GM12878 (cell line): ENCODE measurements around the gene COMMD10.

Source experiments
- EZH2 ChIP-seq: IDR thresholded peaks from 2 replicates; pipeline ENCODE4 v1.6.1; 2012; ENCODE audit warnings: low read depth, mild to moderate bottlenecking, control low read depth, inconsistent platforms, low read length, borderline replicate concordance; ENCODE audit not compliant: control insufficient read depth
- FOXM1 ChIP-seq: IDR thresholded peaks from 2 replicates; pipeline ENCODE4 v1.6.1; 2012; ENCODE audit warnings: low read depth, mild to moderate bottlenecking, inconsistent platforms, low read length, moderate library complexity
- MTA3 ChIP-seq: IDR thresholded peaks from 2 replicates; pipeline ENCODE4 v1.6.1; 2012; ENCODE audit warnings: low read length, inconsistent platforms, borderline replicate concordance
- RAD21 ChIP-seq: IDR thresholded peaks from 2 replicates; pipeline ENCODE4 v1.6.1; 2011; ENCODE audit warnings: mild to moderate bottlenecking, low read depth, low read length, moderate library complexity; ENCODE audit not compliant: insufficient read depth
- RFX5 ChIP-seq: IDR thresholded peaks from 2 replicates; pipeline ENCODE4 v1.6.1; 2011; ENCODE audit warnings: low read depth, low read length, improper control_type of control experiment
- TARDBP ChIP-seq: IDR thresholded peaks from 2 replicates; pipeline ENCODE4 v1.6.1; 2016; ENCODE audit warnings: borderline replicate concordance
- ZNF24 ChIP-seq: fragments of 450-650 bp; IDR thresholded peaks from 2 replicates; pipeline ENCODE4 v1.6.1; 2017; ENCODE audit warnings: antibody characterized with exemption, mild to moderate bottlenecking
- ZZZ3 ChIP-seq: IDR thresholded peaks from 2 replicates; pipeline ENCODE4 v1.6.1; 2011; ENCODE audit warnings: low read depth; ENCODE audit not compliant: control insufficient read depth, insufficient read length
- TF ChIP-seq, protein P1 (sequence below): IDR thresholded peaks from 2 replicates; pipeline ENCODE4 v1.6.1; 2012; ENCODE audit warnings: low read depth, low read length, improper control_type of control experiment
- TF ChIP-seq, protein P2 (sequence below), 3 experiments: IDR thresholded peaks in 2 of 3; conservative IDR thresholded peaks in 1 of 3; 2 replicates each; pipeline ENCODE4 v1.5.1; 2011; ENCODE audit warnings: low read depth in 3 of 3, low read length in 3 of 3, mild to moderate bottlenecking in 3 of 3, control low read depth in 2 of 3, moderate library complexity in 2 of 3, inconsistent platforms in 1 of 3, mixed read lengths in 1 of 3; ENCODE audit not compliant: control insufficient read depth in 2 of 3, insufficient read depth in 1 of 3; ENCODE audit errors: extremely low read depth in 1 of 3

DNA sequence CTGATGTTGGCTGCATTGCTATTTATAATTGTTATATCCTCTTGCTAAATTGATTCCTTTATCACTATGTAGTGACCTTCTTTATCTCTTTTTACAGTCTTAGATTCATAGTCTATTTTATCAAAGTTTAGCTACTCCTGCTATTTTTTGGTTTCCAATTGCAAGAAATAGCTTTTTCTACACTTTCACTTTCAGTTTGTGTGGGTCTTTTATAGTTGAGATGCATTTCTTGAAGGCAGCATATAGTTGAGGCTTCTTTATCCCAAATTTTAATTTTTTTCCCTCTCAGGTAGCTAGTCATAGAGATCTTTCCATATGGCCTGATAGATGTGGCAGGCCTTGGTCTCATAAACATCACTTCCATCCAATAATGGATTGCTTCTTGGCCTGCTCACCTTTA is 228.5 kb downstream of the COMMD10 start:
- no peak for TF ChIP-seq ZNF24
- TF ChIP-seq ZZZ3: no peak
- no peak for TF ChIP-seq EZH2
- TF ChIP-seq FOXM1: no peak
- TF ChIP-seq, protein P1, sequence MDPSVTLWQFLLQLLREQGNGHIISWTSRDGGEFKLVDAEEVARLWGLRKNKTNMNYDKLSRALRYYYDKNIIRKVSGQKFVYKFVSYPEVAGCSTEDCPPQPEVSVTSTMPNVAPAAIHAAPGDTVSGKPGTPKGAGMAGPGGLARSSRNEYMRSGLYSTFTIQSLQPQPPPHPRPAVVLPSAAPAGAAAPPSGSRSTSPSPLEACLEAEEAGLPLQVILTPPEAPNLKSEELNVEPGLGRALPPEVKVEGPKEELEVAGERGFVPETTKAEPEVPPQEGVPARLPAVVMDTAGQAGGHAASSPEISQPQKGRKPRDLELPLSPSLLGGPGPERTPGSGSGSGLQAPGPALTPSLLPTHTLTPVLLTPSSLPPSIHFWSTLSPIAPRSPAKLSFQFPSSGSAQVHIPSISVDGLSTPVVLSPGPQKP: no peak
- TF ChIP-seq RAD21: no peak
- TF ChIP-seq MTA3: no peak
- TF ChIP-seq TARDBP: no peak
- TF ChIP-seq RFX5: no peak
- TF ChIP-seq, protein P2, sequence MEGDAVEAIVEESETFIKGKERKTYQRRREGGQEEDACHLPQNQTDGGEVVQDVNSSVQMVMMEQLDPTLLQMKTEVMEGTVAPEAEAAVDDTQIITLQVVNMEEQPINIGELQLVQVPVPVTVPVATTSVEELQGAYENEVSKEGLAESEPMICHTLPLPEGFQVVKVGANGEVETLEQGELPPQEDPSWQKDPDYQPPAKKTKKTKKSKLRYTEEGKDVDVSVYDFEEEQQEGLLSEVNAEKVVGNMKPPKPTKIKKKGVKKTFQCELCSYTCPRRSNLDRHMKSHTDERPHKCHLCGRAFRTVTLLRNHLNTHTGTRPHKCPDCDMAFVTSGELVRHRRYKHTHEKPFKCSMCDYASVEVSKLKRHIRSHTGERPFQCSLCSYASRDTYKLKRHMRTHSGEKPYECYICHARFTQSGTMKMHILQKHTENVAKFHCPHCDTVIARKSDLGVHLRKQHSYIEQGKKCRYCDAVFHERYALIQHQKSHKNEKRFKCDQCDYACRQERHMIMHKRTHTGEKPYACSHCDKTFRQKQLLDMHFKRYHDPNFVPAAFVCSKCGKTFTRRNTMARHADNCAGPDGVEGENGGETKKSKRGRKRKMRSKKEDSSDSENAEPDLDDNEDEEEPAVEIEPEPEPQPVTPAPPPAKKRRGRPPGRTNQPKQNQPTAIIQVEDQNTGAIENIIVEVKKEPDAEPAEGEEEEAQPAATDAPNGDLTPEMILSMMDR (IDR thresholded peaks at IDR 0.05 in 2 of 3, conservative IDR thresholded peaks at IDR 0.05 in 1 of 3; ENCODE audit: control insufficient read depth in 2 of 3, extremely low read depth in 1 of 3, insufficient read depth in 1 of 3, low read depth in 3 of 3, low read length in 3 of 3): no peak
